PC-3 (cell line): ENCODE data around the gene LTA. TPM values are rescaled to one million over a fixed set of nuclear protein-coding genes. Genes with fewer than 3 reads are reported as not detected.
"Not testable (repeated sequence)": the region's sequence is repeated elsewhere in the genome, so short reads cannot be mapped to it uniquely, and the experiment has no call there.

Source experiments
- ATAC-seq: fragments of 200-7000 bp; cut with Tn5 transposase; 2 replicates; pipeline ENCODE4 v1.9.1; 2020; ENCODE audit warnings: mild to moderate bottlenecking, moderate library complexity
- BruUV-seq: library from RNA; stranded (reverse); fragments of 400-500 nt; replicated peaks from 2 replicates; lab custom pipeline; 2021; lab: Mats Ljungman, UMichigan
- CTCF ChIA-PET: fragments of 300-600 bp; sonication (Branson Sonifier 250); formaldehyde crosslinking; loops from one replicate; lab custom pipeline; 2022; ENCODE audit warnings: antibody characterized with exemption; lab: Charles Lee
- POLR2A ChIA-PET: fragments of 300-600 bp; sonication (Branson Sonifier 250); formaldehyde crosslinking; loops from one replicate; lab custom pipeline; 2022; ENCODE audit warnings: antibody characterized with exemption; ENCODE audit not compliant: unreplicated experiment; lab: Charles Lee
- DNase-seq: peaks from one replicate; pipeline ENCODE4 v3.0.0-alpha.2; 2015
- H2AFZ ChIP-seq: fragments of 300-600 bp; sonication (generic); 2 replicates; pipeline ENCODE4 v1.6.0; 2016; ENCODE audit warnings: antibody characterized with exemption, low read length
- H3F3A ChIP-seq: fragments of 300-600 bp; sonication (generic); one replicate; pipeline ENCODE4 v1.6.0; 2017; ENCODE audit warnings: antibody characterized with exemption, low read length, control low read depth, mild to moderate bottlenecking; ENCODE audit not compliant: unreplicated experiment
- H3K27ac ChIP-seq: fragments of 300-600 bp; sonication (generic); 2 replicates; pipeline ENCODE4 v1.5.1; 2016; ENCODE audit warnings: mild to moderate bottlenecking, low read length
- H3K27me3 ChIP-seq: fragments of 300-600 bp; sonication (generic); 2 replicates; pipeline ENCODE4 v1.6.1; 2016; ENCODE audit warnings: low read length, mixed read lengths
- H3K36me3 ChIP-seq: fragments of 300-600 bp; sonication (generic); 2 replicates; pipeline ENCODE4 v1.6.1; 2016; ENCODE audit warnings: low read depth, mixed run types, low read length, mixed read lengths
- H3K4me1 ChIP-seq: fragments of 300-600 bp; sonication (generic); 2 replicates; pipeline ENCODE4 v1.5.1; 2016; ENCODE audit warnings: low read length; ENCODE audit not compliant: insufficient read depth
- H3K4me2 ChIP-seq: fragments of 300-600 bp; sonication (generic); 2 replicates; pipeline ENCODE4 v1.6.0; 2016; ENCODE audit warnings: low read length
- H3K4me3 ChIP-seq: fragments of 300-600 bp; sonication (generic); 2 replicates; pipeline ENCODE4 v1.5.1; 2016; ENCODE audit warnings: mild to moderate bottlenecking, low read length, mixed read lengths
- H3K79me2 ChIP-seq: fragments of 300-600 bp; sonication (generic); 2 replicates; pipeline ENCODE4 v1.6.1; 2017; ENCODE audit warnings: low read length, mixed read lengths
- H3K9ac ChIP-seq: fragments of 300-600 bp; sonication (generic); 2 replicates; pipeline ENCODE4 v1.6.0; 2016; ENCODE audit warnings: mild to moderate bottlenecking, low read length
- H3K9me2 ChIP-seq: fragments of 300-600 bp; sonication (generic); replicated peaks from 2 replicates; pipeline ENCODE4 v1.6.1; 2016; ENCODE audit warnings: mixed run types, low read length, mixed read lengths
- H3K9me3 ChIP-seq: fragments of 300-600 bp; sonication (generic); 2 replicates; pipeline ENCODE4 v1.6.1; 2016; ENCODE audit warnings: low read length, mixed read lengths
- H4K20me1 ChIP-seq: fragments of 300-600 bp; sonication (generic); 2 replicates; pipeline ENCODE4 v1.6.1; 2016; ENCODE audit warnings: low read length, mixed read lengths
- CTCF ChIP-seq: fragments of 300-600 bp; sonication (generic); conservative IDR thresholded peaks from 2 replicates; pipeline ENCODE4 v1.5.1; 2017; ENCODE audit warnings: antibody characterized with exemption, low read depth, mild to moderate bottlenecking, low read length
- EZH2 ChIP-seq: fragments of 300-600 bp; sonication (generic); IDR thresholded peaks from one replicate; pipeline ENCODE4 v1.6.1; 2017; ENCODE audit warnings: antibody characterized with exemption, mild to moderate bottlenecking, low read length; ENCODE audit not compliant: unreplicated experiment
- EZH2phosphoT487 ChIP-seq: fragments of 300-600 bp; sonication (generic); IDR thresholded peaks from 2 replicates; pipeline ENCODE4 v1.6.1; 2018; ENCODE audit warnings: mild to moderate bottlenecking, antibody characterized with exemption, low read length, borderline replicate concordance
- intact Hi-C: fragments of 100-400 bp; cut with micrococcal nuclease; formaldehyde crosslinking; loops from 2 replicates; pipeline ENCODE4 v1.9.0; 2023
- total RNA-seq: library from RNA; depleted of rRNA; stranded (reverse); fragments of >200 nt; gene quantifications from 2 replicates; pipeline ENCODE4 v1.2.3, GENCODE V29; 2014

Gene LTA
- total RNA-seq, 1 experiment from 2014 or later, result not detected

DNA sequence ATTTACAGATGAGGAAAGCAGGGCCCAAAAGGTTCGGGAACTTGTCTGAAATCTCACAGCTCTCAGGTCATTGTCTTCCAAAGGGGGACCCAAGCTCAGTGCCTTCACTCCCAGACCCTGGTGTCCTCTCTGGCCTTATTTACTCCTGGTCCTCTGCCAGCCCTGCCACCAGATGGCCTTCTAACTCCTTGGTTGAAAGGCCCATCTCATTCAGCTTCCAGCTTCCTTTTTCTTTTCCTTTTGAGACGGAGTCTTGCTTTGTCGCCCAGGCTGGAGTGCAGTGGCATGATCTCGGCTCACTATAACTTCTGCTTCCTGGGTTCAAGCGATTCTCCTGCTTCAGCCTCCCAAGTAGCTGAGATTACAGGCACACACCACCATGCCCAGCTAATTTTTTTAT lies 20.7 kb upstream of the LTA start:
- H4K20me1 ChIP-seq, H3K27me3 ChIP-seq, H3K9me2 ChIP-seq, H3K9ac ChIP-seq, H2AFZ ChIP-seq, H3K27ac ChIP-seq, ATAC-seq, intact Hi-C loops, H3F3A ChIP-seq, H3K4me3 ChIP-seq, H3K4me2 ChIP-seq, H3K9me3 ChIP-seq, POLR2A ChIA-PET, BruUV-seq: not testable (repeated sequence)
- CTCF ChIA-PET, result interaction anchor here (0.6 to 2.4 kb wide), 2 partner anchors 46 to 49 kb away, joined by 9 to 37 read pairs; no protein-coding TSS in a partner anchor
- peaks cover 14% of the 10 kb centered on the region for H3K4me1 ChIP-seq
- peaks cover 21% of the 10 kb centered on the region for H3K36me3 ChIP-seq
- peaks cover 23% of the 10 kb centered on the region for H3K79me2 ChIP-seq
- DNase-seq, result peak; percentile 53
- TF ChIP-seq CTCF, result peak; percentile 52

- H4K20me1 ChIP-seq, result no peaks in the 10 kb centered on the region
- TF ChIP-seq EZH2phosphoT487 (no peak), CTCF (no peak), EZH2 (no peak)
- no peaks in the 10 kb centered on the region for H3F3A ChIP-seq
- H3K27ac ChIP-seq, result no peak overlapping the region
- ChIA-PET CTCF (interaction anchor here (0.7 kb wide), 1 partner anchor 40 kb away, joined by 4 read pairs; no protein-coding TSS in a partner anchor), POLR2A (no interaction called here)
- no peak for DNase-seq
- H3K79me2 ChIP-seq, result no peaks in the 10 kb centered on the region
- no peaks in the 10 kb centered on the region for H3K9me2 ChIP-seq
- no peak overlapping the region for H3K9ac ChIP-seq
- H3K4me3 ChIP-seq, result no peak overlapping the region
- H3K36me3 ChIP-seq, result peaks cover 22% of the 10 kb centered on the region
- H3K27me3 ChIP-seq, result no peaks in the 10 kb centered on the region
- H3K4me1 ChIP-seq, result peaks cover 18% of the 10 kb centered on the region
- no peak for ATAC-seq
- no peak overlapping the region for H3K4me2 ChIP-seq
- intact Hi-C loops, result no loop called here
- no peak overlapping the region for H2AFZ ChIP-seq
- no TSS peak for BruUV-seq
- no peaks in the 10 kb centered on the region for H3K9me3 ChIP-seq
Observed at GRCh38 chr6:31556307-31556706, 15.8 kb upstream of the LTA start.

DNA sequence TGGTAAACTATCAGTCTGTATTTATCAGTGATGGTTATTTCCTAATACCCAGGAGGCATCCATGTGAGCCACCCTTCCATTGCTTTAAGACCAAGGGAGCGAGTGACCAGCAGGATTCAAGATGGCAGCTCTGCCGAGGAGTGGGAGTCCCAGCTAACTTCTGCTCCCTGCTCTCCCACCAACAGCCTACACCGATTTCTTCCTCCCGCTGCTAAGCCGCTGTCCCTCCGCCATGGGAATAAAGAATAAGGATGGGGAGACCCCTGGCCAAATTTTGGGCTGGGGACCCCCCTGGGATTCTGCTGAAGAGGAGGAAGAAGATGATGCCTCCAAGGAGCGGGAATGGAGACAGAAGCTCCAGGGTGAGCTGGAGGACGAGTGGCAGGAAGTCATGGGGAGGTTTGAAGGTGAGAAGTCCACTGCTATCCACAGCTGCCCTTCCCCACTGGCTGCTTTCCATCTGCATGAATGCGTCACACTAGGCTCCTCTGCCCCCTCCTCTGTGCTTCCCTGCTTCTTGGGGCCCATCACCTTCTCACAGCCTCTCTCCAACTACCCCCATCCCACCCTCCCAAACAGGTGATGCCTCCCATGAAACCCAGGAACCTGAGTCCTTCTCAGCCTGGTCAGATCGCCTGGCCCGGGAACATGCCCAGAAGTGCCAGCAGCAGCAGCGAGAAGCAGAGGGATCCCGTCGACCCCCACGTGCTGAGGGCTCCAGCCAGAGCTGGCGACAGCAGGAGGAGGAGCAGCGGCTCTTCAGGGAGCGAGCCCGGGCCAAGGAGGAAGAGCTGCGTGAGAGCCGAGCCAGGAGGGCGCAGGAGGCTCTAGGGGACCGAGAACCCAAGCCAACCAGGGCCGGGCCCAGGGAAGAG lies 14.4 kb upstream of the LTA start:
- H3F3A ChIP-seq, result no peaks in the 10 kb centered on the region
- no peaks in the 10 kb centered on the region for H3K9me2 ChIP-seq
- ChIA-PET CTCF (no interaction called here), POLR2A (no interaction called here)
- no peaks in the 10 kb centered on the region for H3K9me3 ChIP-seq
- H2AFZ ChIP-seq, result no peak overlapping the region
- no peak for ATAC-seq
- H3K27me3 ChIP-seq, result no peaks in the 10 kb centered on the region
- DNase-seq, result no peak
- peaks cover 18% of the 10 kb centered on the region for H3K4me1 ChIP-seq
- H3K4me3 ChIP-seq, result no peak overlapping the region
- peaks cover 22% of the 10 kb centered on the region for H3K36me3 ChIP-seq
- no peak overlapping the region for H3K9ac ChIP-seq
- BruUV-seq, result TSS peak; percentile 33
- H3K79me2 ChIP-seq, result no peaks in the 10 kb centered on the region
- TF ChIP-seq EZH2phosphoT487 (no peak), CTCF (no peak), EZH2 (no peak)
- H3K27ac ChIP-seq, result no peak overlapping the region
- H3K4me2 ChIP-seq, result no peak overlapping the region
- intact Hi-C loops, result no loop called here
- no peaks in the 10 kb centered on the region for H4K20me1 ChIP-seq
